Measurements from ENCODE around the gene TUBB2B. TPM values are rescaled to one million over a fixed set of nuclear protein-coding genes. Genes with fewer than 3 reads are reported as not detected.

Gene TUBB2B
- total RNA-seq, 1 experiment from 2014 or later, result 3.0 TPM

DNA sequence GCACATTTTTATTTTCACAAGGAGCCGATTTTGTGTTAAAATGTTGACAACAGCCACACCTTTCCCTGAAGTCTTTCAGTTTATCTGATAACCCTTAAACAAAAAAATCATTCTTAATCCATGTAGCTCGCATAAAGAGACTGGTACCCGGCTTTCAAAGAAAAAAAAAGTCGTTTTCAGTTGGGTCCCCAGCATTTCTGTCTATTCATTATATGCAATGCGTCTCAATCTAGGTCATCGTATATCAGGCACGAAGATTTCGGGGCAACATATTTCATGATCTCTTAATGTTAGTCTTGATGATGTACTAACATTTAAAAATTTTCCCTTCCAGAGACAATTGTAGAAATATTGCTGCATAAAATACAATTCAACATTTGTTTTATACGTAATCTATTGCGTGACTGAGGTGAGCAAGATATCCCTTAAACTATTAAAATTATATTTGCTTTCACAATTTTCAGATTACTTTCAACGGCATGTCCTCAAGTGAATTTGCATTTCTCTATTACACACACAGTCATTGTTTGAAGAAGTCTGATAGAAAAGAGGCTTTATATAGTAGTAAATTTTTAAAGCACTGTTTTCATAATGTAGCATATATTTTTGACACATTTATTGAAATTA, 2.9 kb upstream of the TUBB2B start:
- BruUV-seq (replicated peaks), result no TSS peak
- CTCF ChIA-PET, result interaction anchor here (2.2 kb wide), 1 partner anchor 21 kb away, joined by 8 read pairs; no protein-coding TSS in a partner anchor
- DNase-seq, result no peak
- intact Hi-C loops (cut with micrococcal nuclease; ENCODE audit: unreplicated experiment), result no loop called here
- Mint-ChIP-seq H3K36me3 (ENCODE audit: insufficient read depth, unreplicated experiment) (peaks cover 16% of the 10 kb centered on the region), H3K4me3 (ENCODE audit: low read depth, unreplicated experiment) (no peak overlapping the region), H3K27me3 (ENCODE audit: unreplicated experiment) (peaks cover 92% of the 10 kb centered on the region), H3K9me3 (ENCODE audit: low read depth, unreplicated experiment) (no peaks in the 10 kb centered on the region), H3K27ac (ENCODE audit: unreplicated experiment) (no peak overlapping the region), H3K4me1 (ENCODE audit: low read depth, unreplicated experiment) (peaks cover 11% of the 10 kb centered on the region)
- TF ChIP-seq, protein P1, sequence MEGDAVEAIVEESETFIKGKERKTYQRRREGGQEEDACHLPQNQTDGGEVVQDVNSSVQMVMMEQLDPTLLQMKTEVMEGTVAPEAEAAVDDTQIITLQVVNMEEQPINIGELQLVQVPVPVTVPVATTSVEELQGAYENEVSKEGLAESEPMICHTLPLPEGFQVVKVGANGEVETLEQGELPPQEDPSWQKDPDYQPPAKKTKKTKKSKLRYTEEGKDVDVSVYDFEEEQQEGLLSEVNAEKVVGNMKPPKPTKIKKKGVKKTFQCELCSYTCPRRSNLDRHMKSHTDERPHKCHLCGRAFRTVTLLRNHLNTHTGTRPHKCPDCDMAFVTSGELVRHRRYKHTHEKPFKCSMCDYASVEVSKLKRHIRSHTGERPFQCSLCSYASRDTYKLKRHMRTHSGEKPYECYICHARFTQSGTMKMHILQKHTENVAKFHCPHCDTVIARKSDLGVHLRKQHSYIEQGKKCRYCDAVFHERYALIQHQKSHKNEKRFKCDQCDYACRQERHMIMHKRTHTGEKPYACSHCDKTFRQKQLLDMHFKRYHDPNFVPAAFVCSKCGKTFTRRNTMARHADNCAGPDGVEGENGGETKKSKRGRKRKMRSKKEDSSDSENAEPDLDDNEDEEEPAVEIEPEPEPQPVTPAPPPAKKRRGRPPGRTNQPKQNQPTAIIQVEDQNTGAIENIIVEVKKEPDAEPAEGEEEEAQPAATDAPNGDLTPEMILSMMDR (IDR thresholded peaks at IDR 0.05; ENCODE audit: unreplicated experiment), result no peak

DNA sequence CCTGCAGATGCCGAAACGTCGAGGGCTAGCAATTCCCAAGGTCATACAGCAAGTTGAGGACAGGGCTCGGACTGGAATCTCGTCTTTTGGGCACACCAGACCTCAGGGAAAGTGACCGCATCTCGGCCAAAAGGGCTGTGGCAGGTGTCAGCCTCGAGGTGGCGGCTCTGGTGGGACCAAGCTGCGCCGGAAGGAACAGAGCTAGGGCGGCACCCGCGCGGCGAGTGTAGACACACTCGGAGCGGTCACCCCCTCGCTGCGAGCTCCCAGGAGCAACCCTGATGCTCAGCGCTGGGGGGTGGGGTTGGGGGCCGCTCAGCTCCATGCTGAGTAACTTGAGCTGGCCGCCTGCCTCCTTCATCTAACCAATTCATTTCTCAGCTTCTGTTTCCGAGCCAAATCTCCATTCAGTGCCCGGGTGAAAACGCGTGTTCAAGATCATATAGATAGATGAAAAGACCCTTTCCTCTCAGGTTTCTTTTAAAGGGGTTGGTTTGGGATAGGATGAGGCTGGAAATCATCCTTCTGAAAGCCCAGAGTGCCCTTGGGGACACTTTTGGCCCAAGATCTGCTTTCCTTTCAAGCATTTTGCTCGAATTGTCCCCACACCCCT, 2.2 kb upstream of the TUBB2B start:
- BruUV-seq (replicated peaks), result no TSS peak
- peaks cover 16% of the 10 kb centered on the region for H3K36me3 Mint-ChIP-seq (ENCODE audit: insufficient read depth, unreplicated experiment)
- DNase-seq, result no peak
- no peaks in the 10 kb centered on the region for H3K9me3 Mint-ChIP-seq (ENCODE audit: low read depth, unreplicated experiment)
- H3K4me3 Mint-ChIP-seq (ENCODE audit: low read depth, unreplicated experiment), result no peak overlapping the region
- H3K27ac Mint-ChIP-seq (ENCODE audit: unreplicated experiment), result no peak overlapping the region
- CTCF ChIA-PET, result interaction anchor here (2.2 kb wide), 1 partner anchor 22 kb away, joined by 8 read pairs; no protein-coding TSS in a partner anchor
- H3K4me1 Mint-ChIP-seq (ENCODE audit: low read depth, unreplicated experiment), result peaks cover 11% of the 10 kb centered on the region
- TF ChIP-seq, protein P1 (IDR thresholded peaks at IDR 0.05; ENCODE audit: unreplicated experiment), result no peak
- H3K27me3 Mint-ChIP-seq (ENCODE audit: unreplicated experiment), result peaks cover 90% of the 10 kb centered on the region
- intact Hi-C loops (cut with micrococcal nuclease; ENCODE audit: unreplicated experiment), result no loop called here

- CTCF ChIA-PET, result interaction anchor here (2.2 kb wide), 1 partner anchor 23 kb away, joined by 8 read pairs; no protein-coding TSS in a partner anchor
- TF ChIP-seq, protein P1 (IDR thresholded peaks at IDR 0.05; ENCODE audit: unreplicated experiment), result no peak
- Mint-ChIP-seq H3K4me3 (ENCODE audit: low read depth, unreplicated experiment) (peak overlapping the region; percentile 62), H3K27ac (ENCODE audit: unreplicated experiment) (no peak overlapping the region), H3K4me1 (ENCODE audit: low read depth, unreplicated experiment) (peaks cover 11% of the 10 kb centered on the region), H3K9me3 (ENCODE audit: low read depth, unreplicated experiment) (no peaks in the 10 kb centered on the region), H3K36me3 (ENCODE audit: insufficient read depth, unreplicated experiment) (peaks cover 16% of the 10 kb centered on the region), H3K27me3 (ENCODE audit: unreplicated experiment) (peaks cover 90% of the 10 kb centered on the region)
- BruUV-seq (replicated peaks), result no TSS peak
- intact Hi-C loops (cut with micrococcal nuclease; ENCODE audit: unreplicated experiment), result no loop called here
- no peak for DNase-seq
Measured at GRCh38 chr6:3228771-3229565, 1.5 kb upstream of the TUBB2B start.

DNA sequence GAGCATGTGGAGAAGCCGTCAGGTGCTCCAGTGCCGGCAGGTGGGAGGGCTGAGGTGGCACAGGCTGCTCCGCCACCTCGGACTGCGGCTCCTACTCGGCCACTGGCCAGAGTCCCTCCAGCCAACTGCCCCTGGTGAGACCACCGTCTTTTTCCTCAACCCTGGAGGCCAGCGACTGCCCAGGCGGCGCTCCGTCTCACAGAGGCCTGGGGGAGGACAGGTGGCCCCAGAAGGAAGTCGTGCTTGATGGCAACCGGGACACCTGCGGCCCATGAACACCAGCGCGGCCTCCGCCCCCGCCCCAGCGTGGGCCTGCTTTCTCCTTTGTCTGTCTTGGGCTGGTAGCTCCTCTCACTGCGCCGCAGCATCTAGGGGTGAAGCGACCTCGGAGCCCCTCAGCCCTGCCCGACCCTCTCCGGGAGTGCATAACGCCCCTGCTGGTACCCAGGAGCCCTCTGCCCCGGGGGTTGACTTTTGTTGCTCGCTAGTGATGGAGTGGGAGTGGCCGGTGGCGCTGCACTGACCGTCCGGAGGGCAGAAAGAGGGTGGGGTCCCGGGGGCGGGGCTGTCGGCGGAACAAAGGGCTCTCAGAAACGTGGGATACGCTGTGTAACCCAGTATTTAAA, 706 bp upstream of the TUBB2B start:
- DNase-seq, result no peak
- intact Hi-C loops (cut with micrococcal nuclease; ENCODE audit: unreplicated experiment), result no loop called here
- CTCF ChIA-PET, result no interaction called here
- peaks cover 16% of the 10 kb centered on the region for H3K36me3 Mint-ChIP-seq (ENCODE audit: insufficient read depth, unreplicated experiment)
- H3K9me3 Mint-ChIP-seq (ENCODE audit: low read depth, unreplicated experiment), result no peaks in the 10 kb centered on the region
- H3K4me3 Mint-ChIP-seq (ENCODE audit: low read depth, unreplicated experiment), result peak overlapping the region; percentile 64
- H3K27ac Mint-ChIP-seq (ENCODE audit: unreplicated experiment), result no peak overlapping the region
- peaks cover 90% of the 10 kb centered on the region for H3K27me3 Mint-ChIP-seq (ENCODE audit: unreplicated experiment)
- no TSS peak for BruUV-seq (replicated peaks)
- TF ChIP-seq, protein P1 (IDR thresholded peaks at IDR 0.05; ENCODE audit: unreplicated experiment), result no peak
- peaks cover 11% of the 10 kb centered on the region for H3K4me1 Mint-ChIP-seq (ENCODE audit: low read depth, unreplicated experiment)
